GM19397 (cell line): ENCODE results near the gene PITX2.

ENCODE experiments used
- ATAC-seq: cut with Tn5 transposase; IDR thresholded peaks from one replicate; pipeline ENCODE4 v1.9.1; 2021; ENCODE audit warnings: mild to moderate bottlenecking, moderate library complexity; ENCODE audit not compliant: unreplicated experiment

The PITX2 gene

GRCh38 chr4:110624904-110625494 is 2.1 kb upstream of the PITX2 start:
- no peak for ATAC-seq

GRCh38 chr4:110624398-110624780 is 1.5 kb upstream of the PITX2 start:
- no peak for ATAC-seq

- no peak for ATAC-seq
Observed at GRCh38 chr4:110623718-110624397, 981 bp upstream of the PITX2 start.

GRCh38 chr4:110621839-110622751 is 782 bp downstream of the PITX2 start:
- ATAC-seq = no peak

- no peak for ATAC-seq
Observed at GRCh38 chr4:110621328-110621812, 1.5 kb downstream of the PITX2 start.

GRCh38 chr4:110620691-110621327 is 2.1 kb downstream of the PITX2 start:
- peak; percentile 35 for ATAC-seq

- ATAC-seq = no peak
Observed at GRCh38 chr4:110620322-110620690, 2.6 kb downstream of the PITX2 start.

GRCh38 chr4:110619463-110620247 is 3.2 kb downstream of the PITX2 start:
- no peak for ATAC-seq

- no peak for ATAC-seq
Observed at GRCh38 chr4:110618581-110619462, 4.1 kb downstream of the PITX2 start.

- ATAC-seq = no peak
Observed at GRCh38 chr4:110617646-110618580, 5.0 kb downstream of the PITX2 start.

GRCh38 chr4:110617075-110617640 is 5.7 kb downstream of the PITX2 start:
- ATAC-seq = no peak

GRCh38 chr4:110616238-110617074 is 6.4 kb downstream of the PITX2 start:
- no peak for ATAC-seq

GRCh38 chr4:110615353-110616237 is 7.3 kb downstream of the PITX2 start:
- ATAC-seq = no peak

- ATAC-seq = no peak
Observed at GRCh38 chr4:110614976-110615352, 7.9 kb downstream of the PITX2 start.

GRCh38 chr4:110614173-110614963 is 8.5 kb downstream of the PITX2 start:
- no peak for ATAC-seq
